ENCODE data around the gene DOLPP1.

The DOLPP1 gene

DNA sequence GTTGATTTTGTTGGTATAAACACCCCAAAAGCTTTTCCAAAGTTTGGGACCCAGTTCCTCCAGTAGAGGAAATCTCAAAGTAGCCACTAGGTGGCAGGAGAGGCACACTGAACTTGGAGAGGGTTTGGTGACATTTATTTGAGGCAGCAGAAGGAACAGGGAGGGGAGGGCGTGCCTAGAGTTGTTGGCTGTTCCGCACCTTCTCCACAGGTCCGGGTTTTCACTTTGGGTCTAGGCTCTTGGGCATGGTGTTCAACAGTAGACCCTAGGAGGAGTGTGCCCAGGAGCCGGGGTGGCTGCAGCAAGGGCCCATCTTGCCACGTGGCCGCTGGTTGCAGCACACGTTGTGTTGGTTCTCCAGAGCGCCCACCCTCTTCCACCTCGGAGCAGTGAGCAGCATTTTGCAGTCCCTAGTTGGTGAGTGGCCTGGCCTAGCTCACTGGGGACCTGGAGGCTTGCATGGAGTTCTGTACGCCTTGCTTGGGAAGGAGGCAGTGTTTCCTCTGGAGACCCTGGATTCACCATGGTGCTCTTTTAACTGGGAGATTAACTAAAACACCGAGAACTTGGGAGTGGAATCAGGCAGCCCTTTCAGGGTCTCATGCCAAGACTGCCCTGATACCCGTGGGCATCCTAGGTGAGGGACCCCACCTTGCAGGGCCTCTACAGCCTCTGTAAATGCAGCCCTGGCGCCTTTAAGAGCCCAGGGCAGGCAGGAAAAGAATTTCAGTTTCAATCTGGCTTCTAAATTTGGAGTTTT, 58.5 kb downstream of the DOLPP1 start:
- peak; percentile 54 for DNase-seq (ENCODE audit: low read depth)

GRCh38 chr9:129139993-129140396, 59.1 kb downstream of the DOLPP1 start:
- peak; percentile 64 for DNase-seq (ENCODE audit: low read depth)

Data from stimulated activated CD8-positive, alpha-beta memory T cell treated with anti-CD3 and anti-CD28 coated beads, Interleukin-4, amount 100 ng/mL, for 24 hours (primary cell).